ENCODE results near the gene NLRP3.

NLRP3 gene

GRCh38 chr1:247435759-247436147, 19.8 kb downstream of the NLRP3 start:
- TF ChIP-seq TCF12 (IDR thresholded peaks at IDR 0.05; ENCODE audit: low read depth) (no peak), RAD21 (IDR thresholded peaks at IDR 0.05; ENCODE audit: low read depth) (no peak), TAF1 (IDR thresholded peaks at IDR 0.05; ENCODE audit: low read depth) (no peak), TEAD4 (IDR thresholded peaks at IDR 0.05) (no peak), CEBPB (IDR thresholded peaks at IDR 0.05) (no peak), REST (IDR thresholded peaks at IDR 0.05; ENCODE audit: low read depth) (no peak), YY1 (IDR thresholded peaks at IDR 0.05; ENCODE audit: low read depth) (no peak), EP300 (IDR thresholded peaks at IDR 0.05; ENCODE audit: borderline replicate concordance) (no peak), FOXM1 (IDR thresholded peaks at IDR 0.05; ENCODE audit: borderline replicate concordance, low read depth) (no peak), USF1 (IDR thresholded peaks at IDR 0.05) (no peak), CREB1 (IDR thresholded peaks at IDR 0.05; ENCODE audit: low read depth) (no peak), EGR1 (IDR thresholded peaks at IDR 0.05) (no peak), NFIC (IDR thresholded peaks at IDR 0.05) (no peak), MAX (IDR thresholded peaks at IDR 0.05) (no peak), ZBTB7A (IDR thresholded peaks at IDR 0.05; ENCODE audit: low read depth) (no peak)

GRCh38 chr1:247437551-247438505, 21.9 kb downstream of the NLRP3 start:
- TF ChIP-seq CEBPB (IDR thresholded peaks at IDR 0.05) (no peak), USF1 (IDR thresholded peaks at IDR 0.05) (no peak), YY1 (IDR thresholded peaks at IDR 0.05; ENCODE audit: low read depth) (no peak), ZBTB7A (IDR thresholded peaks at IDR 0.05; ENCODE audit: low read depth) (no peak), EGR1 (IDR thresholded peaks at IDR 0.05) (no peak)

GRCh38 chr1:247440001-247440620, 24.1 kb downstream of the NLRP3 start:
- TF ChIP-seq CREB1 (IDR thresholded peaks at IDR 0.05; ENCODE audit: low read depth) = no peak
- no peak for TF ChIP-seq EP300 (IDR thresholded peaks at IDR 0.05; ENCODE audit: borderline replicate concordance)
- no peak for TF ChIP-seq ZBTB7A (IDR thresholded peaks at IDR 0.05; ENCODE audit: low read depth)
- no peak for TF ChIP-seq REST (IDR thresholded peaks at IDR 0.05; ENCODE audit: low read depth)
- no peak for TF ChIP-seq USF1 (IDR thresholded peaks at IDR 0.05)
- TF ChIP-seq CEBPB (IDR thresholded peaks at IDR 0.05) = no peak
- no peak for TF ChIP-seq FOXM1 (IDR thresholded peaks at IDR 0.05; ENCODE audit: borderline replicate concordance, low read depth)
- no peak for TF ChIP-seq YY1 (IDR thresholded peaks at IDR 0.05; ENCODE audit: low read depth)
- TF ChIP-seq TAF1 (IDR thresholded peaks at IDR 0.05; ENCODE audit: low read depth) = no peak

- no peak for TF ChIP-seq EP300 (IDR thresholded peaks at IDR 0.05; ENCODE audit: borderline replicate concordance)
- no peak for TF ChIP-seq FOXM1 (IDR thresholded peaks at IDR 0.05; ENCODE audit: borderline replicate concordance, low read depth)
- TF ChIP-seq RAD21 (IDR thresholded peaks at IDR 0.05; ENCODE audit: low read depth) = no peak
- no peak for TF ChIP-seq REST (IDR thresholded peaks at IDR 0.05; ENCODE audit: low read depth)
- TF ChIP-seq CREB1 (IDR thresholded peaks at IDR 0.05; ENCODE audit: low read depth) = no peak
- TF ChIP-seq ZBTB7A (IDR thresholded peaks at IDR 0.05; ENCODE audit: low read depth) = no peak
- no peak for TF ChIP-seq YY1 (IDR thresholded peaks at IDR 0.05; ENCODE audit: low read depth)
- no peak for TF ChIP-seq TAF1 (IDR thresholded peaks at IDR 0.05; ENCODE audit: low read depth)
- TF ChIP-seq NFIC (IDR thresholded peaks at IDR 0.05) = no peak
- no peak for TF ChIP-seq TEAD4 (IDR thresholded peaks at IDR 0.05)
- TF ChIP-seq MAX (IDR thresholded peaks at IDR 0.05) = no peak
- no peak for TF ChIP-seq USF1 (IDR thresholded peaks at IDR 0.05)
Observed at GRCh38 chr1:247441606-247442005, 25.6 kb downstream of the NLRP3 start.

All from Ishikawa (cell line).